ENCODE measurements around the gene CACNA1C.

The CACNA1C gene

DNA sequence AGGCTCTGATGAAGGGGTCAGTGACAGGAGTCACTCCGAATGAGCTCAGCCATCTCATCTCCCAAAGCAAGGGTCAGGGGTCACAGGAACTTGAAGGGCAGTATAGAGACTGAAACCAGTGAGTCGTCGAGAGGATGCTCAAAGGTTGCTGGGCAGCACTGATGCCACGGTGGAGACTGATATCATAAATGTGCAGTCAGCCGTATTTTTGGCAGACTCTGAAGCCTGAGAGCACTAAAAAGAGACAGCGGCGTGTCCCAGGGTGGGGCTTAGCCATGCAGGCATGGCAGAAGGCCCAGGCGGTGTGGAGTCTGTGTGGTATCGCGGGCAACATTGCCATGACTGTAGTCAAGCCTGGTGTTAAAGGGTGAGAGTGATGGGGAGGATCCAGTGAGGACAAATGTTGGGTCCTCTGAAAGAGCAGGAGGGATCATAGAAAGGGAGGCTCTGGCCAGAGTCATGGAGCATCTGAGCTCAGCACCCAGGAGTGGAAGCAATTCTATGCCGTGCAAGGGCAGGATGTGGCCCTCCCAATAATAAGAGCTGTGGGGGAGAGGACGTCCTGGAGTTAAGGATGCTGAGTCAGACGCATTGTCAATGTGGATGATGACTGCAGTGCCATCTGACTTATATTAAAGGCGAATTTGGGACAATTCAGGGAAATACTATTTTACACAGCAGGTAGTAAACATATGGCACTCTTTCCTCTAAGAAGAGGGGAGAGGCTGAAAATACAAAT is 500.8 kb downstream of the CACNA1C start:
- no peak for DNase-seq (ENCODE audit: low read depth in 1 of 2, low spot score in 1 of 2)
- in situ Hi-C loops (cut with HindIII; ENCODE audit: low pct_unique_long_range_greater_than_20kb, low sequenced_read_pairs): no loop called here
- TF ChIP-seq JUND (IDR thresholded peaks at IDR 0.05; ENCODE audit: low read depth): no peak

DNA sequence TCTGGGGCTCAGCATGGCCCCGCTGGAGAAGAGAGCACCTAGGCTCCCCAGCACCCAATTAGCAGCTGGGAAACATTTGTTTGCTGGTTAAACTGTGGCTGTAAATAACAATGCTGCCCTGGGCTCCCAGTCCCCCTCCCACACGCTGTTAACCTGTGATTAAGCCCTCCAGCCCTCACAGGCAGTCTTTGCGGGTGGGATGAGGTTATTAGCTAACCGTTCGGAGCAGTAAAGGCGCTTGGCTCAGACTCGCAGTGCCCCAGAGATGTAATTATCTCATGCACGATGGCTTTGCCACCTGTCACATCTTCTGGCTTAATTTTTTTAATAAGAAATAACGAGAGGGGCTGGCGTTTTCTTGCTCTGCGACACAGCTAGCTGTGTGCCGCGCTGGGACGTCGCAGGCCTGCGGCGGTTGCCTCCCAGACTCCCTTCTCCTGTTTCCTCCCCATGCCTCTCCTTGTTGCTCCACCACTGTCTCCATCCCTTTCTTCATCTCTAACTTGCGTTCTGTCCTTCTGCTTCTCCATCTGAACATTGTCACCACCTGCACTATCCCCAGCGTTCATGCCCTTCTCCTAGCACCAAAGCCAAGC is 502.8 kb downstream of the CACNA1C start:
- no peak for TF ChIP-seq JUND (IDR thresholded peaks at IDR 0.05; ENCODE audit: low read depth)
- in situ Hi-C loops (cut with HindIII; ENCODE audit: low pct_unique_long_range_greater_than_20kb, low sequenced_read_pairs): no loop called here
- no peak for DNase-seq (ENCODE audit: low read depth in 1 of 2, low spot score in 1 of 2)

DNA sequence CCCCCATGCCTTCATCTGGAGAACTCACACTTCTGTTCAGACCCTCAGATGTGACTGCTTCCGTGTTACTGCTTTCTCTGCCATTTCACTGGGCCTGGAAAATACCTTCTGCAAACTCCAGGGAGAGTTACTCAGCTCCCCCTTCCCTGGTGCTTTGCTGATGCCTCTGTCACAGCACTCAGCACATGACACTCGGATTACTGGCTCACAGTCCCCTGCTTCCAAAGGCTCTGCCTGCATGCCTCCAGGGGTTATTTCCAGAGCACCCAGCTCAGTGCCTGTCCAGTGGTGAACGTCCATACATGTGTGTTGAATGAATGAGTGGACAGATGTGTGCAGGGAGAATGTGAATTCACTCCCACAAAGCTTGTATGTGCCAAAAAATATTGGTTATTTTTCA is 504.8 kb downstream of the CACNA1C start:
- in situ Hi-C loops (cut with HindIII; ENCODE audit: low pct_unique_long_range_greater_than_20kb, low sequenced_read_pairs): no loop called here
- DNase-seq (ENCODE audit: low read depth in 1 of 2, low spot score in 1 of 2): no peak
- TF ChIP-seq JUND (IDR thresholded peaks at IDR 0.05; ENCODE audit: low read depth): no peak

DNA sequence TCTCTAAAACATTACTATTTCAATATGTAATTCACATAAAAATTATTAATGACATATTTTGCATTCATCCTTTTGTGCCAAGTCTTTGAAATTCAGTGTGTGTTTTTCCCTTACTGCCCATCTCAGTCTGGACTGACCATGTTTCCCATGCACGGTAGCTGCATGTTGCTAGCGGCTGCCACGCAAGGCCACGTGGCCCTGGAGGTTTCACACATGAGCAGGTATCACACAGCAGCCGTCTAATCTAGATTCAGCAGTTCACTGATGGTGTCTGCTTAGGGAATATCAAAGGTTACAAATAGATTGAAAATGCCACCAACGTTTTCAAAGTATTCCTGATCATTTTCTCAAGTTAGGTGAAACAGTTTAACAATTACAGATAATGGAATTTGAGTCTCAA is 507.1 kb downstream of the CACNA1C start:
- no peak for TF ChIP-seq JUND (IDR thresholded peaks at IDR 0.05; ENCODE audit: low read depth)
- DNase-seq (ENCODE audit: low read depth in 1 of 2, low spot score in 1 of 2): no peak
- in situ Hi-C loops (cut with HindIII; ENCODE audit: low pct_unique_long_range_greater_than_20kb, low sequenced_read_pairs): no loop called here

DNA sequence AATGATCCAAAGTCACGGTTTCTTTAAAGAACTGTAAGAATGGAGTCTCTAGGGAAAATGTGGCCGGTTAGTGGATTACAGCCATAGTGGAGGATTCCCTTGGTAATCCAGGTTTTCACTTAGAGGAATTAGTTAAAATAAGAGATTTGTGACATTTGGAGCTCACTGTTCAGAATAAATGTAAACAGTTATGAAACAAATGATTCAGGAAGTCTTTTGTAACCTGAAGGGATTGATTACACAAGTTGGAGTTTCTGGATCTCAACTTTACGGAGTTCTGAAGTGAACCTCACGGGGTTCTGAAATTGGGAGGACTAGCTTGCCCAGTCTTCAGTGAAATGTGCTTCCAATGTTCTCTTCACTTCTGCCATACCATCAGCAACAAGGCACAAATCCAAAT is 507.6 kb downstream of the CACNA1C start:
- no peak for DNase-seq (ENCODE audit: low read depth in 1 of 2, low spot score in 1 of 2)
- in situ Hi-C loops (cut with HindIII; ENCODE audit: low pct_unique_long_range_greater_than_20kb, low sequenced_read_pairs): no loop called here
- TF ChIP-seq JUND (IDR thresholded peaks at IDR 0.05; ENCODE audit: low read depth): no peak

DNA sequence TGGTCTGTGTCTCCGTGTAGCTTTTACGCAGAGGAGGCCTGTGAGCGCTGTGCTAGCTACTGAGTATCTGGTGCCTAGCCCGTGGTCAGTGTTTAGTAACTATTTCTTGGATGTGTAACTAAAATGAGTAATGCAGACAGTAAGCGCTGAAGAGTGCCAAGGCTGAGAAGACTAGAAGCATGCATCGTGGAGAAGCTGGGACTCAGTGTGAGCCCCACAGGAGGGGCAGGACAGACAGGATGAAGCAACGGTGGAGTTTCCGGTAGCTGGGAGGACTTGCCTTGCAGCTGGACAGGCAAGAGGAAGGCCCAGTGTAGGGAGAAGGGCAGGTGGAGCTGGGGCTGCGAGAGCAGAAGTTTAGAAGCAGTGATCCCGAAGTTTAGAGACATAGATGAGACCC is 508.6 kb downstream of the CACNA1C start:
- in situ Hi-C loops (cut with HindIII; ENCODE audit: low pct_unique_long_range_greater_than_20kb, low sequenced_read_pairs): no loop called here
- DNase-seq (ENCODE audit: low read depth in 1 of 2, low spot score in 1 of 2): no peak
- TF ChIP-seq JUND (IDR thresholded peaks at IDR 0.05; ENCODE audit: low read depth): no peak

DNA sequence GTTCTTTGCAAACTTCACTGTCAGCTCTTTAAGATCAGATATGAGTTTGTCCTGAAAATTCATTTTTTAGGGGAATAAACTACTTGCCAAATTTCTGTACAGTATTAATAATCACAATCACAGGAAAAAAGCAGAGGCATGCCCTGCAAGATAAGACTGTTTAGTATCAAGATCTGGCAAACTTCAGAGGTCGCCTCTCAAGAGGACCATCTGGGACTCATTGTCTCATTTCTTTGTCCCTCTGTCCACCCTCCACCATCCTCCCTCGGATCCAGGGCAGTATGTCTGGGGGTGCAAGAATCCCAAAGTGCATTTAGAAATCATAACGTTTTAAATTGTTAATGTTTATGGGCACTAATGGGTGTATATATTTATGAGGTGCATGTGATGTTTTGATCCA is 509.6 kb downstream of the CACNA1C start:
- in situ Hi-C loops (cut with HindIII; ENCODE audit: low pct_unique_long_range_greater_than_20kb, low sequenced_read_pairs): no loop called here
- DNase-seq (ENCODE audit: low read depth in 1 of 2, low spot score in 1 of 2): no peak
- no peak for TF ChIP-seq JUND (IDR thresholded peaks at IDR 0.05; ENCODE audit: low read depth)

DNA sequence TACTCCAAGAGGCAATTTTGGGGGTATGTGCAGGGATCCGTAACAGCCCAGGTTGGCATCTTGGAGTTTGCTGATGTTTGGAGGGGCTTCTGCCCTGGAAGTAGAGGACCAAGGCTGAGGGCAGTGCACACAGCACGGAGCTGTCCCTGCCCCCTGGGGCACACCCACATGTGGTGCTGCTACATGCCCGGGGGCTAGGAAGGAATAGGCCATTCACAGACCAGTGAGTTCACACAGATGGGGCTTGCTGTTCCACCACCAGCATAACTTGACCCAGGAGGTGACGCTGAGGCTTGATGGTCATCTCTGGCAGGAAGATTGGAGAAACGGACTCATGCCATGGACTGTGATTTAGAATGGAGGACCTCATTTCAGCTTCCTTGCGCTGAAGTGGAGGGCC is 510.9 kb downstream of the CACNA1C start:
- no peak for TF ChIP-seq JUND (IDR thresholded peaks at IDR 0.05; ENCODE audit: low read depth)
- no peak for DNase-seq (ENCODE audit: low read depth in 1 of 2, low spot score in 1 of 2)
- in situ Hi-C loops (cut with HindIII; ENCODE audit: low pct_unique_long_range_greater_than_20kb, low sequenced_read_pairs): no loop called here

DNA sequence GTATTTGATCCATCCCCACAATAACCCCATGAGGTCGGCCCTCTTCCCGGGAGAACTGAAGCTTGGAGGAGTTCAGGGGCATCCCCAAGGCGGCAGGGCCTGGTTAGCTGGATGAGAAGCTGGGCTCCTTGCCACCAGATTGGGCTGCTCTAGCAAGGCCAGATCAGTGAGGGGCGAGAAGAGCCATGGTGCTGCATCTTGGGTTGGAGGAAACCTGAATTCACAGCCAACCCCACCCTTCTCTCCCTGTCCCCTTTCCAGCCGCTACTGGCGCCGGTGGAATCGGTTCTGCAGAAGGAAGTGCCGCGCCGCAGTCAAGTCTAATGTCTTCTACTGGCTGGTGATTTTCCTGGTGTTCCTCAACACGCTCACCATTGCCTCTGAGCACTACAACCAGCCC is 513.4 kb downstream of the CACNA1C start:
- in situ Hi-C loops (cut with HindIII; ENCODE audit: low pct_unique_long_range_greater_than_20kb, low sequenced_read_pairs): no loop called here
- no peak for TF ChIP-seq JUND (IDR thresholded peaks at IDR 0.05; ENCODE audit: low read depth)
- DNase-seq (ENCODE audit: low read depth in 1 of 2, low spot score in 1 of 2): no peak

DNA sequence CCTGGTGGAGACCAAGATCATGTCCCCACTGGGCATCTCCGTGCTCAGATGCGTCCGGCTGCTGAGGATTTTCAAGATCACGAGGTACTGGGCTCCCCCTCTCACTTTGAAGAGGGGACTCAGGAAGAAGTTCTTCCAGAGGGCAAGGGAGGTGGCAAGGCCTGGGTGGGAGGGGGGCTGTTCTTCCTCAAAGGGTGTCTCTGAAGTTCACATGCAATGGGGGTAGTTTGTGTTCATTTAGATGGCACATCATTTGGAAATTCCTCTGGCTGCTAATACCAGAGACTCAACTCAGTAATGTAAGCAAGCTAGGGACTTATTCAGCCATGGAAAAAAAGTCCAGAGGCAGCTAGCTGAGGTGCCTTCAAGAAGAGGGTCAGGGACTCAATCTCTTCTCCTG is 514.9 kb downstream of the CACNA1C start:
- no peak for TF ChIP-seq JUND (IDR thresholded peaks at IDR 0.05; ENCODE audit: low read depth)
- in situ Hi-C loops (cut with HindIII; ENCODE audit: low pct_unique_long_range_greater_than_20kb, low sequenced_read_pairs): no loop called here
- no peak for DNase-seq (ENCODE audit: low read depth in 1 of 2, low spot score in 1 of 2)

DNA sequence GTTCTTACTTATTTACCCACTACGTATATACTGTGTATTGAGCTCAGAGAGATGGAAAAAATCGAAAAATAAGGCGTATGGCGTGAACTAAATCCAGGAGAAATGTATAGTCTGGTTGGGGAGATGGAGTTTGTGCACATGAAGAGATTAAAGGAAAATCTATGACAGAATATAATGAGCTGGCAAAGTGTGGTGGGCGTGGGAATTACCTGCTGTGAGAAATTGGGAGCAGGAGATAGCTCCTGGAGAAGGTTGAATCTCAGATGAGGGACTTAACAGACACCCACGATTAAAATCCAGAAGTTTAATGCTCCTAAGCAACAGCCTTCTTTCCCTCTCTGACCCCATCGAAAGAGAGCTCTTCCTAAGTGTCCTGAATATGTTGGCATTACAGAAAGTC is 517.8 kb downstream of the CACNA1C start:
- in situ Hi-C loops (cut with HindIII; ENCODE audit: low pct_unique_long_range_greater_than_20kb, low sequenced_read_pairs): no loop called here
- no peak for DNase-seq (ENCODE audit: low read depth in 1 of 2, low spot score in 1 of 2)
- no peak for TF ChIP-seq JUND (IDR thresholded peaks at IDR 0.05; ENCODE audit: low read depth)

DNA sequence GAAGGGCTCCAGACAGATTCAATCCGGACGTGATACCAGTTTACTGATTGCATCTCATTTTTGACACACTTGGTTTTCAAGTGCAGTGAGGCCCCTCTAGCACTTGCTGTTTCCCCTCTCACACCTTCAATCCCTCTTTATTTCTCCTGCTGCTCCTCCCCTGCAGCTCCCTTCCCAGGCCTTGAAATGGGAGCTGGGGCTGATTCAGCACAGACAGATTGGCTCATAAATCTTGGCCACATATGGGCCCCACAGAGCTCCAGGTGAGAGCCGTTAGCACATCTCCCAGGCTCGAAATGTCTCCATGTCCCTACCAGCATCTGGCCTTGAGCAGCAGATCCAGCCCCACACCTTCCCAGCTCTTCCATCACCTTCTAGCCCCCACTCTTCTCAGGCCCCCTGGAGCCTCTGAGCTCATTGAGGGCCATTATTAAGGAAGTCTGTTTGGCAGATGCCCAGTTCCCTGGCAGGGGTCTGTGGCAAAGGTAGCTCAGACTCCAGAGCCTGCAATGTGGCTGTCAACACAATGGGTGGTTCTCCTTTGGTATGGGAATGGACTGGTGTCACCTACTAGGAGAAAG is 521.7 kb downstream of the CACNA1C start:
- no peak for TF ChIP-seq JUND (IDR thresholded peaks at IDR 0.05; ENCODE audit: low read depth)
- in situ Hi-C loops (cut with HindIII; ENCODE audit: low pct_unique_long_range_greater_than_20kb, low sequenced_read_pairs): no loop called here

DNA sequence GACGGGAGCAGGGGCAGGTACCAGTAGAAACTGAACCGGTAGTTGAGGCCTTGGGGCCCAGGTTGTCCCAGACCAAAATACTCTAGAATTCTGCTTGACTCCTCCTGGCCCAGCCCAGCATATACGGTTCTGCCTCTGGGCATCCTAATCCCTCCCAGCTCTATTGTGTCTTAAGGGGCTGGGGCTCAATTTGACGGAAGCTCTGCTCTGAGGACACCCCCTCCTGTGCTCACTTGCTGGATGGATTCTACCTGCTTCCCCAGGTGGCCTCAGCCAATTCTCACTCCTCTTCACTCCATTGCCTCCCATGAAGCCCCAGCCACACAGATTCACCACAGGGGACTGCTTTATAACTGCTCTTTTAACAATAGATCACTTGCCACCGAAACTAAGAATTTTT is 522.5 kb downstream of the CACNA1C start:
- TF ChIP-seq JUND (IDR thresholded peaks at IDR 0.05; ENCODE audit: low read depth): no peak
- in situ Hi-C loops (cut with HindIII; ENCODE audit: low pct_unique_long_range_greater_than_20kb, low sequenced_read_pairs): no loop called here
- DNase-seq (ENCODE audit: low read depth in 1 of 2, low spot score in 1 of 2): no peak

More for the DNA sequence above, 521.7 kb downstream of the CACNA1C start:
- DNase-seq (ENCODE audit: low read depth in 1 of 2, low spot score in 1 of 2): no peak
